NCI-H774 (cell line): Measurements from ENCODE around the gene RALGPS1.

Experiments used
- DNase-seq: peaks from one replicate; lab custom pipeline; 2025; lab: John Stamatoyannopoulos, UW

The RALGPS1 gene

DNA sequence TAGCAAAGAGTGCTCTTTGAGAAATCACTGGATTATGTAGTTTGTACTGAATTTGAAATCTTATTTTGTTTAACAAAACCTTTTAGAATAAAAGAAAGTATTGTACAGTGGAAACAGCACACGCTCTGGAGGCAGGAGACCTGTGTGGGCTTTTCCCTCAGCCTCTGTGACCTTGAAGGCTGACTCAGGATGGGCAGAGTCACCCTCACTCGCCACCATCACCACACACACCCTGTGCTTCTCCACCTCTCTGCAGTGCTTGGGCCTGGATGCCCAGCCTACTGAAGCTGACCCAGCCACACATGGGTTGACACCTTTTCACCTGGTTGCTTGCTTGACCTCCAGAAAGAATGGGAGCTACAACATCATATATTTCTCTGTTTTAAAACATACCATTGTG, 188.2 kb downstream of the RALGPS1 start:
- no peak for DNase-seq

DNA sequence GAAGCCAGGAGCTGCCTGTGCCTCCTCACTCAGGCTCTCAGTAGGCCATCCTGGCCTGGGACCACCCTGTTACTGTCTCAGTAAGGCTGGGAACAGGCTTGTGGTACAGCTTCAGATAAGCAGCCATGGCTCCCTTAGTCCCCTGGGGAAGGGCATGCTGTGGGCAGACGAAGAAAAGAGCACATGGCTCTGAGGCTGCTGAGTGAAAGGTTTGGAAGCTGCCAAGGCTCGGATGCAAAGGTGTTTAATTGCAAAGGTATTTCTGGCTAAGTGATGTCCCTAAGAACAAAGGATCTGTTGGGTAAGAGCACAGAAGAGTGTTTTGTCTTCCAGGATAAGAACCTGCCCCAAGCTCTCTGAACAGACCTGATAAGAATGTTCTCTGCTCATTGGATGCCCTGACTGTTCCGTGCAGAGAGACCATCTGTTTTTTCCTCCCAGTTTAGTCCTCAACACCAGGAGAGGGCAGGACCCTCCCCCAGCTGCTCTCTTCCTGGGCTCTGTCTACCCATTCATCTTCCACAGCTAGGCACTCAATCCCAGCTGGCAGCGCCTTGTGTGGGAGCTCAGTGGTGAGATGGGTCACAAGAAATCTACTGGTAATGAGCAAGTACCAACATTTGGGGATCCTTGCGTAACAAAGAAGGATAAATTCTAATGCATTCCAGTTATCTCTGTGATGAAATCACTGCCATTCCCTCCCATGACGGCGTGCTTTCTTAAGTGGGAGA, 190.2 kb downstream of the RALGPS1 start:
- no peak for DNase-seq

DNA sequence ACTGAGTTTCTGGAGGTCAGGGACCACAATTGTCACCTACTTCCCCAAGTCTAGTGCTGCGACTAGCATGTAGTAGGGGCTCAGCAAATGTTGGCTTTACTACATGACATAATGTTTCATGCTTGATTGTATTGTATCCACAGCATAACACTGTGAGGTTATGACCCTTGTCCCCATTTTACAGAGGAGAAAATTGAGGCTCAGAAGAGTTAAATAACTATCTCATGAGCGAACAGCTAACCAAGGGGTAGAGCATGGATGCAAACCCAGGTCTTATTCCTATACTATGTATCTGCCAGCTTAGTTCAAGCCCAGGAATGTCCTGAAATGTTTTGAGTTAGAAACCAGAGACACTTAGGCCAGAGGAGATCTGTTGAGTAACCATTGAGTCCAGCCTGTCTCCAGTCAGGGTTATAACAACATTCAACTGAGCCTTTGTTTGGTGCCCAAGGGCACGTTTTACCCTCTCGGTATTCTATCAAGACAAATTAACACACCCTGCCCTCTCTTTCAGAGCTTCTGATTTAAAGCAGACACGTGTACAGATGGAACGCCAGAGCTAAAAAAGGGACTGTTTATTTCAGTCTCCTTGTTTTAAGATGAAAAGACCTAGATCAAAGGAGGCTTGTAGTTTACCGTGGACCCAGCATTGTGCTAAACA, 191.4 kb downstream of the RALGPS1 start:
- DNase-seq, result no peak

- DNase-seq, result no peak
These were observed 191.9 kb downstream of the RALGPS1 start for GRCh38 chr9:127106466-127106855.

GRCh38 chr9:127107171-127107928, 192.8 kb downstream of the RALGPS1 start:
- no peak for DNase-seq

- no peak for DNase-seq
These were observed 193.6 kb downstream of the RALGPS1 start for GRCh38 chr9:127107929-127108876.

- DNase-seq, result peak; percentile 54
These were observed 194.7 kb downstream of the RALGPS1 start for GRCh38 chr9:127109212-127109711.

DNA sequence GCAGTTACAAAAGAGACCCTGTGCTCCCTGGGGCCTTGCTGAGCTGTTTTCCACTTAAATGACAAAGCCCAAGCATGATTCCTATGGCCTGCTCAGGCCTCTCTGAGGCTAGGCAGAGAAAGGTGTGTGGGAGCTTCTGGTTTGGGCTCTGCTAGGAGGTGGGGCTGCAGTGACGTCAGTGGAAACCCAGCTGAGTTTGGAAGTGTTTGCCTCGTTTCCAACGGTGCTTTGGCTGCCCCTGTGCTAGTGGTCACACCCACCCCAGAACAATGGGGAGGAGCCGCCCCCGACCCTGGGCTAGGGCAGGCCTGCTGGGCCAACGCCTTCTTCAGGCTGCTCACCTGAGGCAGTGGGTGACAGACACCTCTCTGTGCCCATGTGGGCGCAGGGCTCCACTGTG, 197.5 kb downstream of the RALGPS1 start:
- peak; percentile 64 for DNase-seq

GRCh38 chr9:127112735-127113161, 198.2 kb downstream of the RALGPS1 start:
- DNase-seq, result peak; percentile 23

GRCh38 chr9:127113191-127113972, 198.8 kb downstream of the RALGPS1 start:
- DNase-seq, result no peak

DNA sequence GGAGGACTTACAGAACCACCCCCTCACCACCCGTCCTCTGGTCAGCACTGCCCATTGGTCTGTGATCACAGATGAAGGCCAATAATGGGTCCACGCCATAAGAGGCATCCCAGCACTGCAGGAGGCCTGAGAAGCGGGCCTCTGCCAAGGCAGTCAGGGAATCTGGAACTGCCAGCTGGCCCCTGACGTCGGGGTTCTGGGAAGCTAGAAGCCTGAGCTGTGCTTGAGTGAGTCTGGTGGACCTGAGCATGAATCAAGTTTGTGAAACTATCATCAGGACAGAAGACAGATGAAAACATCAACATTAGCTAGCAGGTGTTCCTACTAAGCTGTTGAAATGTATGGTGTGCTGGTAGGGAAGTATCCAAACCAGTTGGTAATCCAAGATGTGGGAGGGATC, 200.0 kb downstream of the RALGPS1 start:
- no peak for DNase-seq

DNA sequence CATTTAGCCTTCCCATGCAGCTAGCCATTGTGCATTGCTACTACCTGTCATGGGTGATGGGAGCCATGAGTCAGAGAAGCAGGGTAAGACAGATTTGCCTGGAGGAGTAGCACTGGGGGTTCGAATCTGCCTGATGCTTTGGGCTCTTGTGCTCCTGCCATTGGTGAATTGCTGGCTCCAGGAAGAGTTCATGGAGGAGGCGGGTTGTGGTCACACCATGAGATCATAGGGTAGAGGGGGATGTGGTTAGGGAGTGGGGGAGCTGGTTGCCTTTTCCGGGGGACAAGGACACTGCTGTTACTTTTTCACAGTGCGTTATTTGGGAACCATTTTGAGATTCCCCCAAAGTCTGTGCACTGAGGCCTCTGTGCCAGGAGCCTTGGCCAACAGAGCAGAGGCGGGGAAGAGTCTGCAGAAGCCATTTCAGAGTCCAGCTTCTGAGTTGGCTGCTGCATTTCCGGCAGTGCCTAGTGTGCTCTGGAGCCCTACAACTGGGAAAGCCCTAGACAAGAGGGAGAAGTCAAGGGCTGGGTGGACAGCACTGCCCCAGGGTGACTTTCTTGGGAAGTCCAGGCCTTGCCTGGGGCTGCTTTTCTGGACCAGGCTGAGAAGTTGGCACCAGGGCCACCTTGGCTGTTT, 201.6 kb downstream of the RALGPS1 start:
- DNase-seq, result no peak

DNA sequence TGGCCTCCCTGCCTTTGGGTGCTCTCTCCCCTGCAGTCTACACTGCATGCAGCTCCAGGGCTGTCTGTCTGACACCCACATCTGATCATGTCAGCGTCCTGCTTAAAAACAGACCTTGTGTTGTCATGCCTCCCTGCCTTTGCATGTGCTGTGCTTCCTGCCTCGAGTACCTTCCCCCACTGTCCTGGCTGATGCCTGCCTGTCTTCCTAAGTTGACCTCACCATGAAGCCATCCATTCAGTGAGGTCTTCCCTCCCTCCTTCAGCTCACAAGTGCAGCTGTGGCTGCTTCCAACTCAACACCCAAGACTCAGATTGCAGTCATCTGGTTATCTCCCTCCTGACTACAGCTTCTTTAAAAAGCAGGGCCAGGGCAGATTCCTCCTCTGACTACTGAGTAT, 202.4 kb downstream of the RALGPS1 start:
- DNase-seq, result no peak

GRCh38 chr9:127117801-127118200, 203.2 kb downstream of the RALGPS1 start:
- DNase-seq, result no peak

DNA sequence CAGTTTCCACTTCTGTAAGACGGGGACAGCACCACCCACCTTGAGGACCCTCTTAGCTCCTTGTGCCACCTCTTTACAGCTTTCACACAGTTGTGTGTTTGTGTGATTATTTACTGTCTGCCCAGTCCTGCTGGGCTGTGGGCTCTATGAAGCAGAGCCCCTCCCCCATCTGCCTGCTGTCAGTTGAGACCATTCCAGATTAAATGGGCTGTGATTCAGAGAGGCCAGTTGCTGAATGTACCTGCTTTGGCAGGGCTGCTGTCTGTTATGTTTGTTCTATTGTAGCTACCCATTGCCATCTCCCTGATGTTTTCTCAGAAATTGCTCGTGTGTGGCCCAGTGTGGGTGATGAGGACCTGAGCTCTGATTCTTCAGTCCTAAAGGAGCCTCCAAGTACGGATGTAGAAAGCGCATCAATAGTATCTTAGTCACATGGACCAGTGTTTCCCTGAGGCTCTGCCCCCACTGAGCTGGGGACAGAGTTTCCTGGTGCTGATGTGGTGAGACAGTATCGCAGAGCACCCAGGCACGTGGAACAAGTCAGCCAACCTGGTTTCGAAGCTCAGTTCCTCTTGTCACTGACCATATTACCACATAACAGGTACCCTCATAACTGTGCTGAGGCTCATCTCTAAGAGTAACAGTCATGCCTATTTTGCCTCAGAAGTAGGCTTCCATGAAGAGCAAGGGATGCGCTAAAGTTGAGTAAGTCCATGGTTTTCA, 204.2 kb downstream of the RALGPS1 start:
- no peak for DNase-seq

DNA sequence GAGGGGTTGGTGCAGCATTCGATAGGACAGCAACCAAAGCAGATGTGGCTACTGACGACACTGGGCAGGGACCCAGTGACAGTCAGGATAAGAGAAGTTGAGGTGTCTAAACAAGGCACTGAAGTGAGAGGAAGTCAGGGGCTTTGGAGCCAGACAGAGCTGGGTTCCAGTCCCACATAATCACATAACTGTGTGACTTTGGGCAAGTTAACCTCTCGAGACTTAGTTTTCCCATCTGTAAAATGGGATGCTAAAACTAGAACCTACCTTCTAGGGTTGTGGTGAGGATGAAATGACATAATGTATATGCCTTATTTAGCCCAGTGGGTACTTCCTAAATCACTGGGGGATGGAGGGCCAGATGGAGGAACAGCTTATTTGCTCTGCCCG, 204.7 kb downstream of the RALGPS1 start:
- DNase-seq, result no peak

- DNase-seq, result no peak
These were observed 207.1 kb downstream of the RALGPS1 start for GRCh38 chr9:127121628-127122175.

- no peak for DNase-seq
These were observed 207.8 kb downstream of the RALGPS1 start, which contains the start of gene ANGPTL2 for GRCh38 chr9:127122176-127123063. Gene ANGPTL2, minus strand, starts transcription at chr9:127122635. Its CDS starts 13,904 bp downstream, at chr9:127108731.
